Inflammatory macrophage treated with lipopolysaccharide for 1 hour (primary cell): ENCODE measurements around the gene LRRC37A2.
"Not testable (repeated sequence)": the region's sequence is repeated elsewhere in the genome, so short reads cannot be mapped to it uniquely, and the experiment has no call there.

Source experiments
- DNase-seq, 2 donors: peaks; one replicate each; pipeline ENCODE4 v3.0.0-alpha.2; 2020 to 2022

Gene LRRC37A2

DNA sequence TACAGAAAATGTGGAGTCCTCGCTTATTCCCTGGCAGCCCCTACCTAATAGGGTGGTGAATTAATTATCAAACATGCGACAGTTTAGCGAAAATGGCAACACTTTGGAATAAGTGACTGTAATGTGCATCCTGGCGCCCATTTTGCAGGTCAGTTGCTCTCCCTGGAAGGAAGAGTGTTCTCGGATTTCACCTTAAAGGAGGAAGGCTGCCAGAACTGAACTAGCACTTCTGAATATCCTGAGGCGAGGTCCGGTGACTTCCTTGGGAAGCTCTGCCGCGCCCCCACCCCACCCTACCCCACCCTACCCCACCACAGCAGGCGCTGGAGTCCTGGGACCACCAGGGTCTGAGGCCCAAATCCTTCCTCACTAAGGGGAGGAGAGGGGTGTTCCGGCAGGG is at the start of gene LRRC37A2:
Gene LRRC37A2, plus strand, starts transcription at position 301 of the 400 bp plus-strand sequence. CDS start 245 bp downstream, outside the sequence.
- not testable (repeated sequence) for DNase-seq

DNA sequence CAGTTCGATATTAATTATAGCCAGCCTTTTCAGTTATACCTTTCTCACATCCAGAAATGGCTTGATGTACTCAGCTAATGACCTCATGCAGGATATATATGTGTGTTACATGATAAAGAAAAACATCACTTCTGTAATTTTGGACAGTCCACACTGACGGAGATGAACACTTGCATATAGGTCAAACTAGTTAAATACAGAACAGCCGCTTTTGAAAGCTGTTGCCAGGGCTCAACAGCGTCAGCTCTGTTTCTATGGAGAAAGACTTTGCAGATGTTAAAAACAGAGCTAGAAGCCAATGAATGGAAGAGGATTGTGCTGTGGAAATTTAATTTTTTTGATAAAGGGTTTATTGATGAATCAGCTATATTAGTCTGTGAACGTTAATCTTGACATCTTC is 44.6 kb upstream of the LRRC37A2 start:
- not testable (repeated sequence) for DNase-seq

DNA sequence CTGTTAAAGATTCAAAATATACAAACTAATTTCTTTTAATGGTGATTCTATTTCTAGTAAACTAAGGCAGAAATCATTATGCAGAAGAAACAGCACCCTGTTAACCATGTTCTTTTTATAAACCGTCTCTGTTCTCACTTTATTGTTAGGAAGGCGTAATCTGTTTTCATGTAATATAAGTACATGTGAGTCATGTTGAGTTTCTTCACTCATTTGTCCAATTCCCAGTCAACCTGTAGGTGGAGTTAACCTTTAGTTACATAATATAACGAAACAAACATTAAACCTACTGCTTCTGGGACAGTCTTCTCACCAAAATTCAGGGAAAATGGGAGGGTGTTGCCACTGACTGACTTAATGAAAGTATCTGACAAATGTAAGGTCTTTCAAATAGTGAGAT is 37.8 kb upstream of the LRRC37A2 start:
- not testable (repeated sequence) for DNase-seq

DNA sequence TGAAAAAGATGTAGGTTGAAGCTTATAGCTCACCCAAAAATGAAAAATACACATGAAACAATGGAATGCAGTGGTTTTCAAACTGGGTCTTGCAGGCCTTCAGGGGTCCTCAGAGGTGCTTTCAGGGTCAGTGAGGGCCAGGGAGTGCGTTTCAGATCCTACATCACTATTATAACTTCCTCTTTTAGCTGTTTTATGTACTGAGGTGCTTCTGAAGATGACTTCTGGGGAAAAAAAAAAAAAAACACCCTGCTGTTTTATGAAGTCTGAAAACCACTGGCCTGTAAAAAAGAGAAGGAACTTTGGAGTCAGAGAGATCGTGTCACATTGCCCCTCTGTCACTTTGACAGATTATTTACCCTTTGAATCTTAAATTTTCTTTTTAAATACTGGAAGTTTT is 36.7 kb upstream of the LRRC37A2 start:
- not testable (repeated sequence) for DNase-seq

DNA sequence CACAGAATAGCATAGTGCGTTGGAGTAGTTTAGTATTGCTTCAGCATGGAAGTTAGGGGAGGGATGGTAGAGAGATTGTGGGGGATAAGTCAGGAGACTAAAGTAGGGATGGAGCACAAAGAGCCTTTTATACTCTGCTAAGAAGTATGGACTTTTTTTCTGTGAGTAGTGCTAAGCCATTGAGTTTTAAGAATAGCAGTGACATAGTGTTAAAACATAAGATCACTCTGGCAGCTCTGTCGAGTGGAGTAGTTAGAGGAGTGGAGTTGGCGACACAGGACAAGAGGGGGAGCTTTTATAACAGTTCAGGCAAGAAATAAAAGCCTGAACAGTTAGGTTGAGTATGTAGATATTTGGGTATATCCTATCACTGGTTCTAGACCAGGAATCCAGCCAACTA is 33.4 kb upstream of the LRRC37A2 start:
- DNase-seq: not testable (repeated sequence)

DNA sequence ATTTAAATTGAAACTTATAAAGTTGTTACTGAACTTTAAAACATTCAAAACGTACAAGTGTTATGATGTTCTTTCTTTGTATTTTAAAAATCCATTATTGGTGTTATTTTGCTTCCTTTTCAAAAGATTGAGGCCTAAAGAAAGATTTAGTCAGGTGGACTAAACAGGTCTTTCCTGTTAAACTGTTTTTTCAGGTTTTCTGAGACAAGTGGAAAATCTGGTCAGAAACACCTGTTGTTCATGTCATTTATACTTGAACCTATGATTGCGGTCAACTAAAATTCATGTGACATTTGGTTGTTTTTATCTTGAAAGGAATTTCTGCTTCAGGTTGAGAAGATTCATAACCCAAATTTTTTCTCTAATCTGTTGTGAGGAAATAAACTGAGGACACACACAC is 31.0 kb upstream of the LRRC37A2 start:
- DNase-seq: not testable (repeated sequence)

DNA sequence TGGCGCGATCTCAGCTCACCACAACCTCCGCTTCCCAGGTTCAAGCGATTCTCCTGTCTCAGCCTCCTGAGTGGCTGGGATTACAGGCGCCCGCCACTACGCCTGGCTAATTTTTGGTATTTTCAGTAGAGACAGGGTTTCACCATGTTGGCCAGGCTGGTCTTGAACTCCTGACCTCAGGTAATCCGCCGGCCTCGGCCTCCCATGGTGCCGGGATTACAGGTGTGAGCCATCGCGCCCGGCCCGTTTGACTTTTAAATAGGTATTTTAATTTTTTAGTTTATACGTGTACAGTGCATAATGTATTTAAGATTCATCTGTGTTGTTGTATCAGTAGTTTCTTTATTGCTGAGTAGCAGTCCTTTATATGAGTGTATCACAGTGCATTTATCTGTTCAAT is 20.2 kb upstream of the LRRC37A2 start:
- not testable (repeated sequence) for DNase-seq

DNA sequence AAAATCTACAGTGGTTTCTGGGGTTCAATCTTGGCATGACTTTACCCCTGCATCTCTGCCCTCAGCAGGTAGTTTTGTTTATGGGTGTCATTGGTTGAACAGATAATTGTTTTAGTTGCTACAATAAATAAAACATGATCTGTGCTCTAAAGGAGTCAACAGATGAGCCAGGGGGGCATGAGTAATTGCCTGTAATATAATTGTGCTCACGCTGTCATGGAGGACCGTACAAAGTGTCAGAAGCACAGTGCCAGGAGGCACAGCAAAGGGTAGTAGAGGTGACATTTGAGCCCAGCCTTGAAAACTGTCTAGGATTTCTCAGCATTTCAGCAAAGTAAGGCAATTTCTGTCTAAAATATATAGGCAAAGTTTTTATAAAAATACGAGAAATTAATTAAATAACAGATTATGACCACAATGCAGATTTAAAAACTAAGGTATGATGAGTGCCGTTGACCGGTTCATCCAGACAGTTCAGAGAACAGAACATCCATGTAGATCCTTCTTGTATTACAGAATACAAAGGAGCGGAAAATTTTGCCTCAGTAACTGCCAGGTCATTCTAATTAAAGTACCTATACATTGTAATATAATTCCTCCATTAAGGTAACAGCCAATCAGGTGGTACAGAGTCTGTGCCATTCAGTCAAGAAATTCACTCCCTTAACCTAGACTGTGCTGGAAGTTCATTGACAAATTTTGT is 12.7 kb upstream of the LRRC37A2 start:
- DNase-seq: not testable (repeated sequence)

DNA sequence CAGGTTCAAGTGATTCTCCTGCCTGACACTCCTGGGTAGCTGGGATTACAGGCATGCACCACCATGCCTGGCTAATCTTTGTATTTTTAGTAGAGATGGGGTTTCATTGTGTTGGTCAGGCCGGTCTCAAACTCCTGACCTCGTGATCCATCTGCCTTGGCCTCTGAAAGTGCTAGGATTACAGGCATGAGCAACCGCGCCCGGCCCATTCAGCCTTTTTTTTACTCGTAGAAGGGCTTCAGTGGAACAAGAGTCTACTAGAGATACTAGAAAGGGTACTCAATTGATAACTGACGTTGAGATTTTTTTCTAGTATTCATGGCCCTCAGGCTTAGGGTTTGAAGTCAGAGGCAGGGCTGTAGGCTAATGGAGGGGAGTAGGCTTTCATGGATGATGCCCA is 6.4 kb upstream of the LRRC37A2 start:
- not testable (repeated sequence) for DNase-seq

DNA sequence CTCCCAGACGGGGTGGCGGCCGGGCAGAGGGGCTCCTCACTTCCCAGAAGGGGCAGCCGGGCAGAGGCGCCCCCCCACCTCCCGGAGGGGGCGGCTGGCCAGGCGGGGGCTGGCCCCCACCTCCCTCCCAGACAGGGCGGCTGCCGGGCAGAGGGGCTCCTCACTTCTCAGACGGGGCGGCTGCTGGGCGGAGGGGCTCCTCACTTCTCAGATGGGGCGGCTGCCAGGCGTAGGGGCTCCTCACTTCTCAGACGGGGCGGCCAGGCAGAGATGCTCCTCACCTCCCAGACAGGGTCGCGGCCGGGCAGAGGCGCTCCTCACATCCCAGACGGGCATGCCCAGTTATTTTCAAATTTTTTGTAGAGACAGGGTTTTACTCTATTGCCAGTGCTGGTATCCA is 22.4 kb downstream of the LRRC37A2 start:
- DNase-seq: not testable (repeated sequence)

DNA sequence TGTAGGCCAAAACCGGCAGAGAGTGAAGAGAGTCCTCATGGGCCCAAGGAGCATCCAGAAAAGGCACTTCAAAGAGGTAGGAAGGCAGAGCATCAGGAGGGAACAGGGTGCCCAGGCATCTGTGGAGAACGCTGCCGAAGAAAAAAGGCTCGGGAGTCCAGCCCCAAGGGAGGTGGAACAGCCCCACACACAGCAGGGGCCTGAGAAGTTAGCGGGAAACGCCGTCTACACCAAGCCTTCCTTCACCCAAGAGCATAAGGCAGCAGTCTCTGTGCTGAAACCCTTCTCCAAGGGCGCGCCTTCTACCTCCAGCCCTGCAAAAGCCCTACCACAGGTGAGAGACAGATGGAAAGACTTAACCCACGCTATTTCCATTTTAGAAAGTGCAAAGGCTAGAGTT is 36.3 kb downstream of the LRRC37A2 start:
- DNase-seq: not testable (repeated sequence)

DNA sequence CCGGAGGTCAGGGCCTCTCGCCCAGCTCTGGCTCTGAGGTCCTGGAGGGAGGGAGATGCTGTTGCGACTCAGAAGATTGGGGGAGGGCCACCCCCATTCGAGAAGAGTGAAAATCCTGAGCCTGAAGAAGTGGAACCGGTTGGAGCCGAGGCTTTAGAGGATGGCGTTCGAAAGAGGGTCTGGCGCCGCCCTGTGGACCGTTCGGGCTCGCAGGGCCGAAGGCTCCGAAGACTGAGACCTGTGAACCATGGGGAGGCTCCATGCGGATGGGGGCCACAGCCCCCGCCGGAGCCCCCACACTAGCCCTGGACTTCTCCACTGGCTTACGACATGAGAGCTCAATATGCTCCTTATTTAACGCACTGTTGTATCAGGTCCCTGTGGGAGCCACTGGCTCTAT is 46.9 kb downstream of the LRRC37A2 start:
- DNase-seq: not testable (repeated sequence)

DNA sequence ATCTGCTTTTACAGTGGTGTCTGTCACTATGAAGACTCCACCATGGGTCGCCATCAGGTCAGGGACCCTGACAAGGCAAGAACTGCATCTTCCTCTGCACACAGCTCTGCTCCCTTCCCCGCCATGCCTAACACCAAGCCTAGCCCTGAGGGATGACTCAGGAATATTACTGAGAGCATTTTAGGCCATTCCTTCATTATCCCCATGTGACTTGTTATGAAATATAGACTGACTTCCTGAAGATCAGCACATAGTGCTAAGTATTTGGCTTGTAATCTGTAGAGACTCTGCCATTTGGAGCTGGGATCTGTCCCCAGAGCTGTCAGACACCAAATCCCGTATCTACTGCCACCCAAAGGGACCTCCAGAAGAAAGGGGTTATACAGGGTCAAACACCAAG is 47.8 kb downstream of the LRRC37A2 start:
- not testable (repeated sequence) for DNase-seq

DNA sequence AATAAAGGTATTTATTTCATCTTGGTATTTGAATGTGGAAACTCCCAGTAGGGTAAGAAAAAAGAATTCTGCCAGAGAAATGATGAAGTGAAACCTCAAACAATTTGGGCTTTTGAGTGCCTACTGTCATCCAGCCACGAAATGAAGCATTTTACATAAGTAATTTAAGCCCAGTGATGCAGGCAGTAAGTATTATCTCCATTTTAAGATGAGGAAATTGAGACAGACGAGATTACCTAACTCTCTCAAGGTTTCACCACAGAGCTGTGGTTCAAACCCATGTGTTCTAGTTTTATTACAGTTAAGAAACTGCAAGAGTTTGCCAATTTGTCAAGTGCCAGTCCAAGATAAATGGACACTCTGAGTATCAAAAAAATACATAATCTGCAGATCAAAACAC is 54.0 kb downstream of the LRRC37A2 start:
- DNase-seq: not testable (repeated sequence)

DNA sequence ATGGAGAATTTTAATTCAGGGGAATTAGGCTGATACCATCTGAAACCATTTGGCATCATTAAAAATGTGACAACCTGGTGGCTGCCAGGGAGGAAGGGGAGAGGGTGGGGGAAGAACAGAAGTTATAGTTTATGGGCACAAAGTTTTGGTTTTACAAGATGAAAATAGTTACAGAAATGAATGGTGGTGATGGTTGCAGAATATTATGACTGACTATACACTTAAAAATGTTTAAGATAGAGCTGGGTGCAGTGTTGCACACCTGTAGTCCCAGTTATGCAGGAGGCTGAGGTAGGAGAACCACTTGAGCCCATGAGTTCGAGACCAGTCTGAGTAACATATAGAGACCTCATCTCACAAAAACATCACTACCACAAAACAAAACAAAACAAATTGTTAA is 54.7 kb downstream of the LRRC37A2 start:
- not testable (repeated sequence) for DNase-seq

DNA sequence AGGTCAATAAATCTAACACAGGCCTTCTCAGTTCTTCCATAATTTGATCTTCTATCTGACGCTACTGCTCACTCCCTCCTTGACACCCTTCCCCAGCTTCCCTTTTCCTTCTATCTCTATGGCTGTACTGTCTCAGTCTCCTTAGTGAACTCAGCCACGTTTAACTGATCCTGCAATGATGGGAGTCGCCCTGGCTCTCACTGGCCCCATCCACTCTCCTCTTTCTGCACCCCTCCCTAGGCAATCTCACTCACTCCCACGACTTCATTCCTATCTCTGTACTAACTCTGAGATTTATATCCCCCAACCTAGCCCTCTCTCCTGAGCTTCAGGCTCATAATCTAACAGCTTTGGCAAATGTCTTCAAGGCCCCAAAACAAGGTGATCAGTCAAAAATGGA is 59.5 kb downstream of the LRRC37A2 start:
- not testable (repeated sequence) for DNase-seq

DNA sequence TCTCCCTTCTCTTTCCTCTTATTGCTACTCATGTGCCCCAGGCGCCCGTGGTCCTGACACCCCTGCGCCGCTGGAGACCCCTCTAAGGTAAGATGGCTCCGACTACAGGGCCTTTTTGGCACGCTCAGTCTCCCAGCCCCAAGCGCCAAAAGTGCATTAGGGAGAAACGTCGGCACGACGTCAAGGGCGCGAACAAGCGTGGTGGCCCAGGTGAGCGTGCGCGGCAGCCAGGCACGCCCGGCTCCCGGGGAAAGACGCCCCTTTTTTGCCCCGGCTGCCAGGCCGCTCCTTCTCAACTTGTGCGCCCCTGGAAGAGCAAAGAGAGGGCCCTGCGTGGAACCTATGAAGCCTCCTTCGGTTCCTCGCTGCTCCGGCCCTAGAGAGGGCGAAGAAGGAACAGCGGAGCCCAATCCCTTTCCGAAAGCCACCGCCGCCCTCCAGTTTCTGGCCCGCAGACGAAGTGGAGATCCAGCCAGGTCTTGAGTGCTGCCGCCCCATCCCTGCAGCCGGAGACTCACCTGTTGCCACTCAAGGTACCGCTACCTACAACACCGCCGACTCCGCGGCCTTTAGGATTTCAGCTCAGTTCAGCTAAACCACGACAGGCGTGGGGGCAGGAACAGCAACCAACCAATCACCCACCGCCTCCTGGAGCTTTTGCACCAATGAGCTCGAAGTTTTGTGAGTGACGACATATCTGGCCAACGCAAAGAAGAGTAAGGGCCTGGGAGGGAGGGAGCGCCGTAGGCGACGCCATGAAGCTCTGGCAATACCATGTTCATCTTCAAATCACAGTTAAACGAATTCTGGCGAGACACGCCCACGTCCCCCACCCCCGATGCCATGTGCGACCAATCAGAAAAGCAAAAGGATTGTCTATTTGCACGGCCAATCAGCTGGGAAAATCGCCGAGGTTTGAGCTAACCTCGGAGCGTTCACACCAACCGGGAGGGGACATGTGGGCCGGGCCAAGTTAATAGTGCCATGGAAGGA is 67.1 kb downstream of the LRRC37A2 start, which contains the start of gene ARL17A:
Gene ARL17A, minus strand, starts transcription at position 609 of the 993 bp plus-strand sequence. CDS start 3,369 bp downstream, outside the sequence.
- not testable (repeated sequence) for DNase-seq

DNA sequence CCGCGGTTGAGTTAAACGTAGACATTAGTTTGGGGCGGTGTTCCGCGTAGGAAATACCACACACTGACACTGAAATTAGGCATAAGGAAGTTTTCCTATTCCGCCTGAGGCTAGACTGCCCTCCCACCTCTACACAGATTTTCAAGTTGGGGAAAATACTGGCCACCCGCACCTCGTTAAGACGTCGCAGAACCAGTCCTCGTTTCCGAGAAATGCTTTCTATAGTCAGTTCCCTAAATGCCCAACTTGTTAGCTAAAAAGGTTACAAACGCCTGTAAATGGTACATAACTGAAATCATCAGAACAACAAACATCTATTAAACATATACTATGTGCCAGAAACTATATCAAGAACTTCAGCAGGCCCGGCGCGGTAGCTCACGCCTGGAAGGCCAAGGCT is 67.8 kb downstream of the LRRC37A2 start:
- DNase-seq: not testable (repeated sequence)

DNA sequence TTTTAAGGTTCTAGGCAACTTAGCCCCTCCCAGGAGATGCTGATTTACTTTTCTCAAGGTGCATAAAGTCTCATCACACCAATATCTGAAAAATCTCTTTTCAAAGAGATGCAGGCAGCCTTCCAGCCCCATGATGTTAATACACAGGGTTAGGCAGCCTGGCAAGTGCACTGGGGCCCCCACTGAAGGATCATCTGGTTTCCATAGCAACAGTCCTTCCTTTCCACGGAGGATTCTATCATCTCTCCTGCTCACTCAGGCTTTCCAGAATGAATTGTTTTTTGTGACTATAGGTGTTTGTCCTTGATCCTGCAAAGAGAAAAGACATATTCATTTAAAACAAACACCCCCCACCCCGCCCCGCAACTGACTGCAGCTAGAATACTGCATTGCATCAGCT is 73.2 kb downstream of the LRRC37A2 start:
- not testable (repeated sequence) for DNase-seq

DNA sequence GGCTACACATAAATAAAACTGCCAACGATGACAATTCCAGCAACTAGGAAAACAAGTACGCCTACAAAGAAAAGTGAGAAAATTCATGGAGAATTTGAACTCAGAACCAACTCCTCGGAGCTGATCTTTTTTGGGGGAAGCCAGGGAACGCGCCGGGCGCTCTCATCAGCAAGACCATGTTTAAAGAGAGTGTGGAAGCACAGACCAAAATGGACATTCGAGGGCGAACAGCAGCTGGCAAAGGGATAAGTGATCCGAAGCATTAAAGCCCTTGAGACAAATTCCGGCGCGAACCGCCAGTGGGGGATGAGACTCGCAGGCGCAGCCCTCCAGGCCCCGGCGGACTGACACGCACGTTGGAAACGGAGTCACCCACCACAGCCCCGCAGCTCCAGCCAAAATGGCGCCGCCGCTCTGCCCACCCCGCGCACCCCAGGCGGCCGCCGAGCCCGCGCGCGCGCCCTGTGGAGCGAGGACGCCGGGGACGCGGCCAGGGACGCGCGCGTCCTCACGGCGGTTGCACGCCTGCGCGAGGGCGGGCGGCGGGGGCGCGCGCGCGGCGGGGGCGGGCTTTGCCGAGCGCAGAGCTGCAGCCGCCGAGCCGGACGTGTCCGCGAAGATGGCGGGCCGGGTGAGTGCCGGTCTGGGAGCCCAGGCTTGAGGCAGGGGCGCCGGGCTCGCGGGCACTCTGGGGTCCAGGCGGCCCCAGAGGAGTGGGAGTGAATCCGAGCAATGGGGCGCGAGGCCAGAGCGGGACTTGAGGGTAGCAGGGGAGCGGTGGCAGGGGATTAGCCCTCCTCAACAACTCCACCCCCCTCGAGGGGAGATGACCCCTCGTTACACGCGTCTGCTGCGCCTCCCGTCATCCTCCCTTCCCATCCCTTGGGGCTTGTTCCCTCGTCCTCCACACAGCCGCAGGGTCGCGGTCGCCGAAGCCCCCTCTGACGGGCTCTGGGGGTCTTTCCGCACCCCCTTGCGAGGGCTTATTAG is 78.2 kb downstream of the LRRC37A2 start, which contains the start of gene NSF:
Gene NSF, plus strand, starts transcription at position 513 of the 990 bp plus-strand sequence. Its CDS starts 107 bp downstream, at position 620.
- not testable (repeated sequence) for DNase-seq

DNA sequence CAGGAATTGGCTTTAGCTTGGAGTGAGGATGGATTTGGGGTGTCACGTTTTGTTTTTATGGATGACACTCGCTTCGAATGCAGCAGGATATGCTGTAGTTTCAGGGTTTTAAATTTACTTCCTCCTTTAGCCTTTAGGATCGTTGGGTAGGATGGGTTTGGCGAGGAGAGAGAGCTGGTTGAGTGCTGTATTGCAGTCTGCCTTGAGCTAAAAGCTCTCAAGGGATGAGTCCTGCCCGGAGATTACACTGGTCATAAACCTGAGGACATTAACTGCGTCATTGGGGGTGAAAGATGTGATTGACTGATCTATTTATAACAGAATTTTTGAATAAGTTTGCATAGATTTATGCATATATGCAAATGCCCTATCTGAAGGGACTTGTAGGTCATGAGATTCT is 79.1 kb downstream of the LRRC37A2 start:
- DNase-seq: not testable (repeated sequence)
